ENCODE data around the gene STARD3NL. TPM values are rescaled to one million over a fixed set of nuclear protein-coding genes. Genes with fewer than 3 reads are reported as not detected.

STARD3NL gene
- total RNA-seq, 1 donor from 2014 or later: 19.7 TPM

DNA sequence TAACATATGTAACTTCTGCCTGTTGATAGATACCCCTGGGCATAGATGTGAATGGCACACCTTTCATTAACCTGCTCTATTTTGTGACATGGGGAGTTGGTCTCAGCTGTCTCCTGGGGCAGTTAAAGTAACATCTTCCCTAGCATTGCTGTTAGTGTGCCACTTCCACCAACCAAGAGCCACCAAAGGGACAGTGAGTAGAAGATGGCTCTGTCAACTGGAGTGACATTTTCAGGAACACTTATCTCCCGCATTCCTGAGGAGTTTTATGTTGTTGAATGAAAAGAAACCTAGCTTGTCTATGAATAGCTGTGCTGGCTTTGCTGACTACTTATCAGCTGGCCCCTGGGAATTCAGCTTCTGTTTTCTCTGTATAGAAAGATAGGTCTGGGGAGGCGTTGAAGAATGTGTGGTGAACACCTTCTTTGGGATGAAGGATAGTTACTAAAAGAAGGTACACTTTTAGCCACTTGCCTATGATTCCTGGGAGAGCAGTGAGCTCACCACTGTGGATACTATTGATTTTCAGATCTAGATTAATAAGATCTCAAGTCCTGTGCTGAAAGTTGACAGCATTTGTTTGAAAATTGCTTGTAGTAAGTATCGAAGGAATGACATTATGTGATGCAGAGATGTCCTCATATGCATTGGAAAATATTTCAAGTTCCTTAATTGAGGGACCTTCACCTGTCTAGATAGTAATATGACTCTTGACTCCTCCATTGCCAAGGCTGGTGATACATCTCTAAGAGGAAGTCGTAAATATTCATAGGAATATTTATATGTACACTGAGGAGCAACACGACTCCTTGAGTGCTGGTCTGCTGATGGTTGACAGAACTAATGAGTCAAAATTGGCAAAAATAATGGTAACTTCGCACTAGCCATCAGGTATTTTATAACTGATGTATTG, 7.6 kb downstream of the STARD3NL start:
- TF ChIP-seq, protein P1, sequence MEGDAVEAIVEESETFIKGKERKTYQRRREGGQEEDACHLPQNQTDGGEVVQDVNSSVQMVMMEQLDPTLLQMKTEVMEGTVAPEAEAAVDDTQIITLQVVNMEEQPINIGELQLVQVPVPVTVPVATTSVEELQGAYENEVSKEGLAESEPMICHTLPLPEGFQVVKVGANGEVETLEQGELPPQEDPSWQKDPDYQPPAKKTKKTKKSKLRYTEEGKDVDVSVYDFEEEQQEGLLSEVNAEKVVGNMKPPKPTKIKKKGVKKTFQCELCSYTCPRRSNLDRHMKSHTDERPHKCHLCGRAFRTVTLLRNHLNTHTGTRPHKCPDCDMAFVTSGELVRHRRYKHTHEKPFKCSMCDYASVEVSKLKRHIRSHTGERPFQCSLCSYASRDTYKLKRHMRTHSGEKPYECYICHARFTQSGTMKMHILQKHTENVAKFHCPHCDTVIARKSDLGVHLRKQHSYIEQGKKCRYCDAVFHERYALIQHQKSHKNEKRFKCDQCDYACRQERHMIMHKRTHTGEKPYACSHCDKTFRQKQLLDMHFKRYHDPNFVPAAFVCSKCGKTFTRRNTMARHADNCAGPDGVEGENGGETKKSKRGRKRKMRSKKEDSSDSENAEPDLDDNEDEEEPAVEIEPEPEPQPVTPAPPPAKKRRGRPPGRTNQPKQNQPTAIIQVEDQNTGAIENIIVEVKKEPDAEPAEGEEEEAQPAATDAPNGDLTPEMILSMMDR (IDR thresholded peaks at IDR 0.05): no peak
- Histone ChIP-seq H3K9me3 (no peaks in the 10 kb centered on the region), H3K27me3 (no peaks in the 10 kb centered on the region), H3K27ac (no peak overlapping the region), H3K4me1 (peaks cover 0 to 8% of the 10 kb centered on the region in 2 donors), H3K4me3 (no peak overlapping the region), H3K36me3 (no peaks in the 10 kb centered on the region)
- intact Hi-C loops (cut with DNase I): no loop called here
- no peak for DNase-seq (ENCODE audit: low spot score in 2 of 2)

DNA sequence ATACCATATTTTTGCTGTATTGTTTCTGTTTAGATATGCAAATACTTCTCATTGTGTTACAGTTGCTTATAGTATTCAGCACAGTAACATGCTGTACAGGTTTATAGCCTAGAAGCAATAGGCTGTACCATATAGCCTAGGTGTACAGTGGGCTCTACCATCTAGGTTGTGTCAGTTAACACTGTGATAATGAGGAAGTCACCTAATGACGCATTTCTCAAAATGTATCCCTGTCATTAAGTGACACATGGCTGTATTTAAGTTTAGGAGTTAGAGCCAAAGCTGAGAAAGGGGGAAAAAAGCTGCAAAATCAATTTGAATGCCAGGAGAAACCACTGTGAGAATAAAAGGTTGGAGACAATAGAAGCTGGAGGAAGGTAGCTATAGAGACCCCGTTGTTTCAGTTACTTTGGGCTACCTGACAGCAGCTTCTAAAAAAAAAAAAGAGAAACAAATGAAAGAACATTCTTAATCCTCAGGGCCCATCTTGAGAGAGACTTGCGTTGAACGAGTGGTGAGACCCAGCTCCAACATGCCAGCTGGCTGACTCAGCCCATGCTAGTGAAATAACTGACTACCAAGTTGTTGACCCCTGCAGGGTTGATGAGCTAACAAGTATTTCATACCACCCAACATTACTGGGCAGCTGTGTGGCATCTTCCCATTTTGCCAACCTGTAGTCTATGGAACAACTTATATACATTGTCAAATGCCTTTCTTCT, 8.7 kb downstream of the STARD3NL start:
- H3K4me3 ChIP-seq: no peak overlapping the region
- intact Hi-C loops (cut with DNase I): no loop called here
- peaks cover 7 to 10% of the 10 kb centered on the region in 2 donors for H3K9me3 ChIP-seq
- no peaks in the 10 kb centered on the region for H3K27me3 ChIP-seq
- TF ChIP-seq, protein P1 (IDR thresholded peaks at IDR 0.05): no peak
- peaks cover 0 to 8% of the 10 kb centered on the region in 2 donors for H3K4me1 ChIP-seq
- no peaks in the 10 kb centered on the region for H3K36me3 ChIP-seq
- H3K27ac ChIP-seq: no peak overlapping the region
- no peak for DNase-seq (ENCODE audit: low spot score in 2 of 2)

DNA sequence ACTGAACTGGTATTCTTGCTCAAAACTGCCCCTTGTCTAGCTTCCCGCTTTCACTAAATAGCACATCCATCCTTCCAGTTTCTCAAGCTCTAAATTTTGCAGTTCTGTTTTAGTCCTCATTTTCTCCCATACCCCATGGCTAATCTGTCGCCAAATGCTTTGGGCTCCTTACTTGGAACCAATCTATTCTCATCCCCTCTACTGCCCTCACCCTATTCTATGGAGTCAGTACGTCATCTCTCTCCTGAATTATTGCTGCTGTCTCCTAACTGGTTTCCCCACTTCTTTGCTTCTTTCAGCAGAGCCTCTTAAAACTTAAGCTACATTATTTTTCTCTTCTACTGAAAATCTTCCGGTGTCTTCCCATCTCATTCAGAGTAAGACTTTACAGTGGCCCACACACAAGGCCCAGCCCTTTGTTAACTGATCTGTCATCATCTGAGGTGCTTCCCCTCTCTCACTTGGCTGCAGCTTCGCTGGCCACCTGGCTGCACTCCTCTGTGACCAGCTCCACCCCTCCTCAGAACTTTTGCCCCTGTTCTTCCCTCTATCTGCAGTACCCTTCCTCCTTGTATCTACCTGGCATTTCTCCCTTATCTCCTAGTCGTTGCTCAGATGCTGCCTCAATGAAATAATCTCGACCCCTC, 9.9 kb downstream of the STARD3NL start:
- H3K4me1 ChIP-seq: peaks cover 0 to 8% of the 10 kb centered on the region in 2 donors
- no peak overlapping the region for H3K4me3 ChIP-seq
- H3K27me3 ChIP-seq: no peaks in the 10 kb centered on the region
- no peak for DNase-seq (ENCODE audit: low spot score in 2 of 2)
- no peak overlapping the region for H3K27ac ChIP-seq
- TF ChIP-seq, protein P1 (IDR thresholded peaks at IDR 0.05): no peak
- H3K36me3 ChIP-seq: no peaks in the 10 kb centered on the region
- peaks cover 11 to 18% of the 10 kb centered on the region in 2 donors for H3K9me3 ChIP-seq
- intact Hi-C loops (cut with DNase I): no loop called here

DNA sequence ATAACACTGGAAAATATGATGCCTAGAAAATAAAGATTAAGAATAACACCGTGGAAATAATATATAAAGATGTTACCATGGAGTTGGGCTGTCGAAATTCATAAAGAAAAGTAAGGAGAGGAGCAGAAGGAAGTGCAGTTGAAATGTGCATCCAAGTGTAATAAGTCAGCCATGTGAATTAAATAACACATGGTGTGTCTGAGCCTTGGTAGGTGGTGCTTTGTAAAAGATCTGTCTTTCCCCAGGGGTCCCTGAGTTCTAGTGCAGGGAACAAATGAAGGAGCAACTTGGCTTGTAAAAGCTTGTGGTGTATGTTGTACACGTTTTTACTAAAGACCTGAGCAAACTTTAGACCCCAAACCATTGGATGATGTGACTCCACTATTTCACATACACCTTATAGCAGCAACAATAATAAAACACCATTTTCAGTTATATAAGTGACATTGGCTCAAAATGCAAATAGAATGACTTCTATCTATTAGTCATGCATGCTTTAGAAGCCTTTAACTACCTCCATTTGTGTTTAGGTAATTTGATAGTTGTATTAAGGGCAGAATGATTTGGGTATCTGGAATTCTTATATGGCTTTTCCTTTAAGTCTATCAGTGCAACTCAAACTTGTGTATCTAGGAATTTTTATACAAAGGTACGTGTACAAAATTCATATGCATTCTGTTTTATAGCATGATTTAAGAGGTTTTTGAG, 11.3 kb downstream of the STARD3NL start:
- Histone ChIP-seq H3K4me3 (no peak overlapping the region), H3K27ac (no peak overlapping the region), H3K36me3 (no peaks in the 10 kb centered on the region), H3K9me3 (peaks cover 11 to 18% of the 10 kb centered on the region in 2 donors), H3K4me1 (peaks cover 0 to 8% of the 10 kb centered on the region in 2 donors), H3K27me3 (no peaks in the 10 kb centered on the region)
- intact Hi-C loops (cut with DNase I): no loop called here
- TF ChIP-seq, protein P1 (IDR thresholded peaks at IDR 0.05): no peak
- DNase-seq (ENCODE audit: low spot score in 2 of 2): no peak

DNA sequence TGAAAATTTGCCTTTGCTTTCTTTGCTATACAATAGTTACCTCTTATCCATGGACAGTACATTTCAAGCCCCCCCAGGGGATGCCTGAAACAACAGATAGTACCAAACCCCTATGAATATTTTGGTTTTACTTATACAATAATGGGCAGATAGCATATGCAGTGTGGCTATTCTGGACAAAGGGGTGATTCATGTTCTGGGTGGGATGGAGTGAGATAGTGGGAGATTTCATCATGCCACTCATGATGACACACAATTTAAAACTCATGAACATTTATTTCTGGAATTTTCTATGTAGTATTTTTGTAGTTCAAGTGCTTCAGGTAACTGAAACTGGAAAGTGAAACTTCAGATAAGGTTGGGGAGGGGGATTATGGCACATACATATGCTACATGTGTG, 12.0 kb downstream of the STARD3NL start:
- peaks cover 0 to 8% of the 10 kb centered on the region in 2 donors for H3K4me1 ChIP-seq
- no peaks in the 10 kb centered on the region for H3K36me3 ChIP-seq
- TF ChIP-seq, protein P1 (IDR thresholded peaks at IDR 0.05): no peak
- peaks cover 11 to 18% of the 10 kb centered on the region in 2 donors for H3K9me3 ChIP-seq
- intact Hi-C loops (cut with DNase I): no loop called here
- H3K4me3 ChIP-seq: no peak overlapping the region
- H3K27ac ChIP-seq: no peak overlapping the region
- no peaks in the 10 kb centered on the region for H3K27me3 ChIP-seq
- DNase-seq (ENCODE audit: low spot score in 2 of 2): no peak
